Panc1 (cell line): ENCODE data around the gene FBRSL1. TPM values are rescaled to one million over a fixed set of nuclear protein-coding genes. Genes with fewer than 3 reads are reported as not detected.

Source experiments
- ATAC-seq: fragments of 200-7000 bp; cut with Tn5 transposase; 2 replicates; pipeline ENCODE4 v1.9.1; 2020; ENCODE audit warnings: mild to moderate bottlenecking, moderate library complexity
- BruUV-seq: library from RNA; stranded (reverse); fragments of 400-500 nt; replicated peaks from 2 replicates; lab custom pipeline; 2021; lab: Mats Ljungman, UMichigan
- CTCF ChIA-PET: fragments of 300-600 bp; sonication (Branson Sonifier 250); formaldehyde crosslinking; loops from one replicate; lab custom pipeline; 2022; ENCODE audit warnings: antibody characterized with exemption; lab: Charles Lee
- POLR2A ChIA-PET: fragments of 300-600 bp; sonication (Branson Sonifier 250); formaldehyde crosslinking; loops from one replicate; lab custom pipeline; 2022; ENCODE audit warnings: antibody characterized with exemption; lab: Charles Lee
- DNase-seq: peaks from one replicate; pipeline ENCODE4 v3.0.0-alpha.2; 2010; ENCODE audit warnings: low read depth, low spot score
- H3K27ac ChIP-seq: 2 replicates; pipeline ENCODE4 v1.5.1; 2011; ENCODE audit warnings: mild to moderate bottlenecking, low read length, inconsistent platforms
- H3K27me3 ChIP-seq: fragments of 200-500 bp; sonication (Bioruptor generic); 2 replicates; pipeline ENCODE4 v1.6.0; 2014; ENCODE audit warnings: low read length, inconsistent platforms; ENCODE audit not compliant: control insufficient read depth, insufficient read depth
- H3K36me3 ChIP-seq: fragments of 200-500 bp; sonication (Bioruptor generic); 2 replicates; pipeline ENCODE4 v1.5.1; 2014; ENCODE audit warnings: inconsistent platforms, mild to moderate bottlenecking, low read length, moderate library complexity; ENCODE audit not compliant: control insufficient read depth, insufficient read depth
- H3K4me1 ChIP-seq: 2 replicates; pipeline ENCODE4 v1.5.1; 2011; ENCODE audit warnings: inconsistent platforms, mild to moderate bottlenecking, low read length, moderate library complexity; ENCODE audit not compliant: control insufficient read depth, insufficient read depth
- H3K4me3 ChIP-seq, 2 experiments: 2 replicates each; pipeline ENCODE4 v1.5.1; 2011 to 2012; ENCODE audit warnings: low read depth in 2 of 2, low read length in 2 of 2, mild to moderate bottlenecking in 2 of 2, inconsistent platforms in 1 of 2, moderate library complexity in 1 of 2
- H3K9me3 ChIP-seq: fragments of 200-500 bp; sonication (Bioruptor generic); 2 replicates; pipeline ENCODE4 v1.5.1; 2014; ENCODE audit warnings: low read depth, mild to moderate bottlenecking, inconsistent platforms, low read length, moderate library complexity; ENCODE audit not compliant: control insufficient read depth, insufficient read depth
- CTCF ChIP-seq: fragments of 450-650 bp; IDR thresholded peaks from 2 replicates; pipeline ENCODE4 v1.5.1; 2017; ENCODE audit warnings: mild to moderate bottlenecking
- POLR2AphosphoS5 ChIP-seq: IDR thresholded peaks from 2 replicates; pipeline ENCODE4 v1.6.1; 2012; ENCODE audit warnings: mild to moderate bottlenecking, low read depth, low read length, moderate library complexity
- REST ChIP-seq, 2 experiments: IDR thresholded peaks; 2 replicates each; pipeline ENCODE4 v1.6.1; 2011 to 2012; ENCODE audit warnings: low read depth in 2 of 2, control low read depth in 1 of 2, low read length in 1 of 2, mild to moderate bottlenecking in 1 of 2, moderate library complexity in 1 of 2; ENCODE audit not compliant: insufficient read depth in 1 of 2
- SIN3A ChIP-seq: IDR thresholded peaks from 2 replicates; pipeline ENCODE4 v1.6.1; 2012; ENCODE audit warnings: low read depth, mild to moderate bottlenecking, low read length, moderate library complexity, borderline replicate concordance; ENCODE audit not compliant: insufficient read depth
- TCF7L2 ChIP-seq: IDR thresholded peaks from 2 replicates; pipeline ENCODE4 v1.6.1; 2011; ENCODE audit warnings: mild to moderate bottlenecking, low read depth, low read length, inconsistent platforms
- in situ Hi-C: cut with HindIII; loops from 2 replicates; pipeline ENCODE4 v1.10.0; 2016; ENCODE audit warnings: low sequenced_read_pairs, low pct_unique_long_range_greater_than_20kb
- intact Hi-C: fragments of 100-400 bp; cut with micrococcal nuclease; formaldehyde crosslinking; loops from one replicate; pipeline ENCODE4 v1.10.0; 2022; ENCODE audit not compliant: unreplicated experiment
- total RNA-seq: library from RNA; stranded (reverse); gene quantifications from one replicate; pipeline ENCODE4 v1.2.1, GENCODE V29; 2021; ENCODE audit not compliant: unreplicated experiment

The FBRSL1 gene
- total RNA-seq, 1 experiment from 2014 or later, result 104 TPM

- TF ChIP-seq REST (IDR thresholded peaks at IDR 0.05; ENCODE audit: insufficient read depth in 1 of 2, low read depth in 2 of 2, low read length in 1 of 2) (no peak), SIN3A (no peak), CTCF (no peak), POLR2AphosphoS5 (no peak), TCF7L2 (no peak)
- ChIA-PET CTCF (no interaction called here), POLR2A (no interaction called here)
- ATAC-seq, result no peak
- Histone ChIP-seq H3K9me3 (no peaks in the 10 kb centered on the region), H3K27ac (no peak overlapping the region), H3K27me3 (no peaks in the 10 kb centered on the region), H3K36me3 (no peaks in the 10 kb centered on the region), H3K4me1 (peaks cover 8% of the 10 kb centered on the region), H3K4me3 (no peak overlapping the region)
- BruUV-seq, result no TSS peak
- intact Hi-C loops, result no loop called here
- DNase-seq, result no peak
- in situ Hi-C loops, result no loop called here
These were observed 34.4 kb upstream of the FBRSL1 start for GRCh38 chr12:132455565-132455964.

- DNase-seq, result no peak
- ATAC-seq, result no peak
- Histone ChIP-seq H3K9me3 (no peaks in the 10 kb centered on the region), H3K36me3 (no peaks in the 10 kb centered on the region), H3K27me3 (no peaks in the 10 kb centered on the region), H3K27ac (no peak overlapping the region), H3K4me3 (no peak overlapping the region), H3K4me1 (peaks cover 10% of the 10 kb centered on the region)
- POLR2A ChIA-PET, result no interaction called here
- no TSS peak for BruUV-seq
- in situ Hi-C loops (no loop called here), intact Hi-C loops (no loop called here)
- TF ChIP-seq SIN3A (no peak), REST (IDR thresholded peaks at IDR 0.05; ENCODE audit: insufficient read depth in 1 of 2, low read depth in 2 of 2, low read length in 1 of 2) (no peak), TCF7L2 (no peak), CTCF (no peak), POLR2AphosphoS5 (no peak)
- CTCF ChIA-PET, result no interaction called here
These were observed 33.6 kb upstream of the FBRSL1 start for GRCh38 chr12:132456186-132456943.
